ENCODE results near the gene POLR3G. TPM values are rescaled to one million over a fixed set of nuclear protein-coding genes. Genes with fewer than 3 reads are reported as not detected.
A peak's percentile ranks its signal among the peaks of the same experiment; 100 is the strongest.

The POLR3G gene
- total RNA-seq, 4 donors from 2014 or later: 2.7 to 7.2 (median 4.9) TPM

DNA sequence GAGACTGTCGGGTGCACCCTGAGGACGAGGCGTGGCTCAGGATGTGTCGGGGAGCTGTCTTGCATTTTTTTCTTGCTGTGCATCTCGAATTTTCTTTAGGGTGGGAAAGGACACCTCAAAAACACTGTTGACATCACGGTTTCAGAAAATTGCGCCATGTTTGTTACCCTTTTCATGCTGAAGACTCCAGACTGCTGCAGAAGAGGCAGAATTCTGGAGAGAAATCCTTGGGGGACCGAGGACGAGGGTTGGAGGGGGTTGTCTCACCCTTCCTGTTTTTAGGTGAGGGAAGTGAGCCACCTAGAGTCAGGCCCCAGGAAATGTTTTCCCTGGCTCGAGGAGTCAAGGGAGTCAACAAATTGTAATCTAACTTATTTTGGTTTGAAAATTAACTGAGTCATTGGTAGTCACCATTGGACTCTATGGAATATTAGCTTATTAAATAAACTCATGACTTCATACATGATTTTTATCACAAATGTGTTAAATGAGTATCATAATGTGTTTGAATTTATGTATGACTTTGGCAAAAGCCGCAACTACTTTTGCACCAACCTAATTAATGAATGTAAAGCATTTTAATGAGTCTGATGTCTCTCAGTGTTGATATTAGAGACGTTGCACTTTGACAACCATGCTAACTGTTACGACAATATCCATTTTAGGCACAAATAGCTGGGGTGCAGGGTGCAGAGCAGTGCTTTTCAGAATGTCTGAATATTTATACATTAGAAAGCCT, 55.4 kb downstream of the POLR3G start:
- WGBS, 2 donors: 3 to 4% methylated on average over 13 of the region's 13 CpGs
- peaks cover 0 to 37% (median 6%) of the 10 kb centered on the region in 4 donors for H3K4me1 ChIP-seq
- TF ChIP-seq EP300 (IDR thresholded peaks at IDR 0.05): no peak
- TF ChIP-seq, protein P1, sequence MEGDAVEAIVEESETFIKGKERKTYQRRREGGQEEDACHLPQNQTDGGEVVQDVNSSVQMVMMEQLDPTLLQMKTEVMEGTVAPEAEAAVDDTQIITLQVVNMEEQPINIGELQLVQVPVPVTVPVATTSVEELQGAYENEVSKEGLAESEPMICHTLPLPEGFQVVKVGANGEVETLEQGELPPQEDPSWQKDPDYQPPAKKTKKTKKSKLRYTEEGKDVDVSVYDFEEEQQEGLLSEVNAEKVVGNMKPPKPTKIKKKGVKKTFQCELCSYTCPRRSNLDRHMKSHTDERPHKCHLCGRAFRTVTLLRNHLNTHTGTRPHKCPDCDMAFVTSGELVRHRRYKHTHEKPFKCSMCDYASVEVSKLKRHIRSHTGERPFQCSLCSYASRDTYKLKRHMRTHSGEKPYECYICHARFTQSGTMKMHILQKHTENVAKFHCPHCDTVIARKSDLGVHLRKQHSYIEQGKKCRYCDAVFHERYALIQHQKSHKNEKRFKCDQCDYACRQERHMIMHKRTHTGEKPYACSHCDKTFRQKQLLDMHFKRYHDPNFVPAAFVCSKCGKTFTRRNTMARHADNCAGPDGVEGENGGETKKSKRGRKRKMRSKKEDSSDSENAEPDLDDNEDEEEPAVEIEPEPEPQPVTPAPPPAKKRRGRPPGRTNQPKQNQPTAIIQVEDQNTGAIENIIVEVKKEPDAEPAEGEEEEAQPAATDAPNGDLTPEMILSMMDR (IDR thresholded peaks at IDR 0.05): peak; percentile 61 to 79 (median 73)
- TF ChIP-seq POLR2A (IDR thresholded peaks at IDR 0.05): no peak
- H3K9me3 ChIP-seq: no peaks in the 10 kb centered on the region
- no peaks in the 10 kb centered on the region for H3K27me3 ChIP-seq
- H3K27ac ChIP-seq: peak overlapping the region; percentile 89 to 98 (median 94)
- peaks cover 0 to 4% (median 0%) of the 10 kb centered on the region in 3 donors for H3K36me3 ChIP-seq
- peak overlapping the region; percentile 64 to 92 (median 80) for H3K4me3 ChIP-seq
- DNase-seq (ENCODE audit: low spot score in 2 of 2): peak; percentile 23 to 59

DNA sequence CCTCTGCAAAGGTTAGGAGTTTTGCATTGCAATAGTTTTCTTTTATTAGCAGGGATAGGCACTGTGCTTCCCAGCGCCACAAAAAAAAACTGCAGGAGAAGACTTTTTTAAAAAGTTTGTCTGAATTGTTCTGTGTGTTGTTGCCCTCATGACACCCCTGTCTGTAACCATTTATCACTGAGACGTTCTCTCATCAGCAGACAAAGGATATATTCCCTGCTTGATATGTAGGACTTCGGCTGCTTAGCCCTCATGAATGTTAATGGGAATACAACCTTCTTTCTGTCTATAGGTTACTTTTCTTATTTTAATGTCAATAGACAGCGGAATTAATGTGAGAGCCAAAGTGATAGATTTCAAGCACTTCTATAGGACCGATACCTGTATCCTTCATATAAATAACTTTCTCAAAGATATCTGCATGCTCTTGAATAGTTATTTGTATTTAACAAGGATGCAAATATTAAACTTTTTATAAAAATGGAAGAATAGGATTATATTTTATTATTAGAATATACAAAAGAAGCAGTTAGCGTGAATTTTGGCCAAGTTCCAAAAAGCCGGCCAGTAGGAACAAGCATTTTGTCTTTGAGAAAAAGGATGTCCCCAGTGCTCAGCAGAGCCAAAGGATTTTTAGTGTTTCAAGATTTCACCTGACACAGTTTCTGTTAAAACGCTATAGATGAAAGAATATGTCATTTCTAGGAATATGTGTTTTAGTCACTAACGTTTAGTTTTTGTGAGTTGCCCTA, 56.2 kb downstream of the POLR3G start:
- DNase-seq (ENCODE audit: low spot score in 2 of 2): no peak
- WGBS, 2 donors: 41 to 42% methylated on average over 9 of the region's 9 CpGs
- TF ChIP-seq POLR2A (IDR thresholded peaks at IDR 0.05): no peak
- no peak for TF ChIP-seq EP300 (IDR thresholded peaks at IDR 0.05)
- TF ChIP-seq, protein P1 (IDR thresholded peaks at IDR 0.05): no peak
- no peaks in the 10 kb centered on the region for H3K9me3 ChIP-seq
- no peaks in the 10 kb centered on the region for H3K36me3 ChIP-seq
- no peaks in the 10 kb centered on the region for H3K27me3 ChIP-seq
- peaks cover 0 to 37% (median 6%) of the 10 kb centered on the region in 4 donors for H3K4me1 ChIP-seq
- peak overlapping the region in 1 of 4 donors; percentile 96 for H3K27ac ChIP-seq
- H3K4me3 ChIP-seq: peak overlapping the region in 2 of 4 donors; percentile 83 to 92

DNA sequence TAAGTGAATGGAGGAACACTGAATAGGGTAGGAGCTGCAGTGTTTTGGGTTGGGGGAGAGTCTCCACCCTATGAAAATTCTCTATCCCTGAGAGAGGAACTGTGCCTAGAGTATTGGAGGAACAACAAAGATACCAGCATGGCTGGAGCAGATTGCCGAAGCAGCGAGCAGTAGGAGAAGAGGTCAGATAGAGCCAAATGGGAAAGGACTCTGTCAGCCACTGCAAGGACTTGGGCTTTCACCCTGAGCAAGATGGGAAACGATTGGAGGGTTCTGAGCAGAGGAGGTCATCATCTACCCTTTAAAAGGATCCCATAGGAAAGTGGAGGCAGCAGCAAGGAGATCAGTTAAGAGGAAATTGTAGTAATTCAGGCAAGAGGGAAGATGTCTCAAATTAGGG, 59.1 kb downstream of the POLR3G start:
- Histone ChIP-seq H3K4me1 (peaks cover 0 to 12% (median 0%) of the 10 kb centered on the region in 4 donors), H3K9me3 (no peaks in the 10 kb centered on the region), H3K36me3 (no peaks in the 10 kb centered on the region), H3K27ac (no peak overlapping the region), H3K27me3 (no peaks in the 10 kb centered on the region), H3K4me3 (no peak overlapping the region)
- DNase-seq (ENCODE audit: low spot score in 2 of 2): no peak
- WGBS, 2 donors: 74 to 76% methylated on average over 3 of the region's 3 CpGs
- TF ChIP-seq POLR2A (IDR thresholded peaks at IDR 0.05) (no peak), EP300 (IDR thresholded peaks at IDR 0.05) (no peak)
- TF ChIP-seq, protein P1 (IDR thresholded peaks at IDR 0.05): no peak

DNA sequence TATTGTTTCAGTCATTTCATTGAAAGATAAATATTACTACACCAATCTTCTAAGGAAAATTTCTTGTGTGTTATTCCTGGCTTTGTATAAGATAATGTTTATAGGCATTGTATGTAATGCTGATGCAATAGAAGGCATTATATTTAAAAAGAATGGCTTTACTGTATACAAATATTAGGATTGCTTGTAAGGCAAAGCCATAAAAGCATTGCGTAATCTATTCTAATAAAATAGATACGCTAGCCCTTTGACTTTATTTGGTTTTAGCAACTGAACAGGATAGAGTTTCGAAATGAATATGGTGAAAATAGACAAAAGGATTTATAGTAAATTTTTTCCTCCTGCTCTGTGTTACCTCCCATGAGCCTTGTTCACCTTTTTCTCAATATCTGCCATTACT, 60.3 kb downstream of the POLR3G start:
- Histone ChIP-seq H3K9me3 (no peaks in the 10 kb centered on the region), H3K4me3 (no peak overlapping the region), H3K4me1 (peaks cover 0 to 12% (median 0%) of the 10 kb centered on the region in 4 donors), H3K36me3 (no peaks in the 10 kb centered on the region), H3K27me3 (no peaks in the 10 kb centered on the region), H3K27ac (no peak overlapping the region)
- TF ChIP-seq, protein P1 (IDR thresholded peaks at IDR 0.05): no peak
- TF ChIP-seq EP300 (IDR thresholded peaks at IDR 0.05) (no peak), POLR2A (IDR thresholded peaks at IDR 0.05) (no peak)
- WGBS, 2 donors: 88% methylated on average over 3 of the region's 3 CpGs
- no peak for DNase-seq (ENCODE audit: low spot score in 2 of 2)
